SU-DHL-6 (cell line): ENCODE data around the gene MYLK.

Source experiments
- CTCF ChIP-seq: fragments of 200-600 bp; sonication (generic); IDR thresholded peaks from one replicate; pipeline ENCODE4 v1.5.1; 2017; ENCODE audit warnings: antibody characterized with exemption, mild to moderate bottlenecking, low read length, moderate library complexity; ENCODE audit not compliant: insufficient read depth, poor library complexity, severe bottlenecking
- EZH2phosphoT487 ChIP-seq: fragments of 200-600 bp; sonication (generic), shearing (Covaris generic); conservative IDR thresholded peaks from 2 replicates; pipeline ENCODE4 v1.6.1; 2018; ENCODE audit warnings: mild to moderate bottlenecking, antibody characterized with exemption, low read length, moderate library complexity, mixed read lengths

- TF ChIP-seq CTCF (no peak), EZH2phosphoT487 (no peak)
Observed at GRCh38 chr3:123768480-123769355, 115.4 kb downstream of the MYLK start.
